Type B pancreatic cell (in vitro differentiated cells): ENCODE measurements around the gene HIGD1C. TPM values are rescaled to one million over a fixed set of nuclear protein-coding genes. Genes with fewer than 3 reads are reported as not detected.

Experiments used
- DNase-seq: peaks from one replicate; pipeline ENCODE4 v3.0.0; 2021; ENCODE audit warnings: mixed read lengths; ENCODE audit not compliant: unreplicated experiment; ENCODE audit errors: extremely low spot score
- H3K27ac Mint-ChIP-seq: 2 replicates; pipeline ENCODE4 v1.8.0; 2021; ENCODE audit warnings: mild to moderate bottlenecking, mixed read lengths
- H3K27me3 Mint-ChIP-seq: 2 replicates; pipeline ENCODE4 v1.8.0; 2021; ENCODE audit warnings: mixed read lengths
- H3K36me3 Mint-ChIP-seq: 2 replicates; pipeline ENCODE4 v1.8.0; 2021; ENCODE audit warnings: mixed read lengths
- H3K4me1 Mint-ChIP-seq: one replicate; pipeline ENCODE4 v1.8.0; 2021; ENCODE audit warnings: mixed read lengths; ENCODE audit not compliant: unreplicated experiment
- H3K4me3 Mint-ChIP-seq: 2 replicates; pipeline ENCODE4 v1.8.0; 2021; ENCODE audit warnings: mild to moderate bottlenecking, mixed read lengths
- H3K9me3 Mint-ChIP-seq: 2 replicates; pipeline ENCODE4 v1.8.0; 2021; ENCODE audit warnings: mixed read lengths
- total RNA-seq: library from RNA; stranded (reverse); gene quantifications from 2 replicates; pipeline ENCODE4 v1.2.1, GENCODE V29; 2021; ENCODE audit warnings: low replicate concordance
- TF ChIP-seq, protein P1 (sequence below): fragments of 200-600 bp; sonication (generic); conservative IDR thresholded peaks from 2 replicates; pipeline ENCODE4 v1.5.0; 2021; ENCODE audit warnings: antibody characterized with exemption, mild to moderate bottlenecking

The HIGD1C gene
- total RNA-seq, 1 donor from 2014 or later: not detected

- Mint-ChIP-seq H3K36me3 (peaks cover 16% of the 10 kb centered on the region), H3K27ac (no peak overlapping the region), H3K4me1 (no peaks in the 10 kb centered on the region), H3K27me3 (no peaks in the 10 kb centered on the region), H3K9me3 (no peaks in the 10 kb centered on the region), H3K4me3 (no peak overlapping the region)
- TF ChIP-seq, protein P1, sequence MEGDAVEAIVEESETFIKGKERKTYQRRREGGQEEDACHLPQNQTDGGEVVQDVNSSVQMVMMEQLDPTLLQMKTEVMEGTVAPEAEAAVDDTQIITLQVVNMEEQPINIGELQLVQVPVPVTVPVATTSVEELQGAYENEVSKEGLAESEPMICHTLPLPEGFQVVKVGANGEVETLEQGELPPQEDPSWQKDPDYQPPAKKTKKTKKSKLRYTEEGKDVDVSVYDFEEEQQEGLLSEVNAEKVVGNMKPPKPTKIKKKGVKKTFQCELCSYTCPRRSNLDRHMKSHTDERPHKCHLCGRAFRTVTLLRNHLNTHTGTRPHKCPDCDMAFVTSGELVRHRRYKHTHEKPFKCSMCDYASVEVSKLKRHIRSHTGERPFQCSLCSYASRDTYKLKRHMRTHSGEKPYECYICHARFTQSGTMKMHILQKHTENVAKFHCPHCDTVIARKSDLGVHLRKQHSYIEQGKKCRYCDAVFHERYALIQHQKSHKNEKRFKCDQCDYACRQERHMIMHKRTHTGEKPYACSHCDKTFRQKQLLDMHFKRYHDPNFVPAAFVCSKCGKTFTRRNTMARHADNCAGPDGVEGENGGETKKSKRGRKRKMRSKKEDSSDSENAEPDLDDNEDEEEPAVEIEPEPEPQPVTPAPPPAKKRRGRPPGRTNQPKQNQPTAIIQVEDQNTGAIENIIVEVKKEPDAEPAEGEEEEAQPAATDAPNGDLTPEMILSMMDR: no peak
- no peak for DNase-seq
These were observed 28.2 kb downstream of the HIGD1C start for GRCh38 chr12:50980545-50980944.

DNA sequence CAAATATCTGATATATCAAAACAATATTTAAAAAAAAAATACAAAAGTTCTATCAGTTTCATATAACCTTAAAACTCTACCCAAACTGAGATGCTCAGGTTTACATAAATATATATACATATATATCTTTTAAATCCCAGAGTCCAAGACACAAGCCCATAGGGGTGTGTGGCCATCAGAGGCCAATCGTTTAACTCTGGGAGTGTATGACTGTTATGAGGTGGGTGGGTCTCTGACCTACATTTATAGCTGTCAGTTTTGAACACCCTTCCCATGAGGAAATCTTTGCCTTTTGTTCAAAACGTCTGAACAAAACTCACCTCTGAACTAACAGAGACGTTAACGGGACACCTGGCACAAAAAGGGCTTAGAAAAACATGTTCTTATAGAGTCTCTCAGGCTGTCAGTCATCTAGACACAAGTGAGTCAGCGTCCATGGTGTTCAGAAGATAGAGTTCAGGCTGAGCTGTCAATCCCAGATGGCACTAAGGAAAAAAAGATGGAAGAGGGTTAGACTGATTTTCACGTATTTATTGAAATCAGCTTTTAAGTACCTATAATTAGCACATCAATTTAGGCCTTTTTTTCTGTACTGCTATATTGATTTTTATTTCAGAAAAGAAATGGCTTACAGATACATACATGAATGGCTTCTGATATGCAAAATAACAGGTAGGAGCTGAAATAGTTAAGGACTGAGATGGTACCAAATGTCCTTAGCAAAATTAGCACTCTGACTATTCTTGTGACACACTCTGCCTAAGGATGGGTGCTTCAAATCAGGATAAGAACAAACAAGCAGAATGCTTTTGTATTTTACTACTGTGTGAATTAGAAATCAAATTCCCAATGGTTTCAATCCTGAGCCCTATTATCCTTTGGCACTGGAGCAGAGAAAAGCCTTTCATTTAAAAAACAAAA is 29.2 kb downstream of the HIGD1C start:
- H3K27ac Mint-ChIP-seq: no peak overlapping the region

DNA sequence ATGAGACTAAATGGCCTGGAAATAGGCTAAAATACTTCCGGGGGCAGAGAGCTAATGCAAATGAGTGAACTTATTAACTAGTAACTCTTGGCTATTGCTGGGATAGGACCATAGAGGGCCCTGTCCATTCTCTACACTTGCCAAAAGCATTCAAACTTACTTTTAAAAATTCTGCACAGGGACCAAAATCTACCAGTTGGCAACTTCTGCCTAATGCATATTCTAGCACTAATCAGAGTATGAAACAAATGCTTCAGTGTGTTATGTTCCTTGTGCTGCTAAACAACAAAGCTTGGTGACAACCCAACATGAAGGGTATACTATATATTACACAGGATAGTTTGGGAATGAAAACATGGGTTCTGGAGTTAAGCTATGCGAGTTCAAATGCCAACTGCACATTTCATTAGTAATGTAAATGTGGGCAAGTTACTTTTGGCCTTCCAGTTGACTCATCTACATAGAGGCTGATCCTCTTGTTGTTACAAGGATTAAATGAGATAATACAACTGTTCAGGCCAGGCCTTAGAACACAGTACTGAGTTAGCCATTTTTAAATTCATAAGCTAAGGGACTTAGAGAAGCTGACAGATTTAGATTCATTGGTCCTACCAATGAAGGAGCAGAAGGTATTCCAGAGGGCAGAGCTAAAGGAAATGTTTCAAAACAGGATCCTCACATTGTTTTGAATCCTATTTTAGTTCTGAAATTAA is 32.4 kb downstream of the HIGD1C start:
- H3K36me3 Mint-ChIP-seq: peaks cover 5% of the 10 kb centered on the region
- TF ChIP-seq, protein P1: no peak
- H3K27me3 Mint-ChIP-seq: no peaks in the 10 kb centered on the region
- DNase-seq: no peak
- peaks cover 8% of the 10 kb centered on the region for H3K4me1 Mint-ChIP-seq
- no peak overlapping the region for H3K4me3 Mint-ChIP-seq
- no peak overlapping the region for H3K27ac Mint-ChIP-seq
- H3K9me3 Mint-ChIP-seq: no peaks in the 10 kb centered on the region

More for the DNA sequence above, 29.2 kb downstream of the HIGD1C start:
- Mint-ChIP-seq H3K9me3 (no peaks in the 10 kb centered on the region), H3K4me3 (no peak overlapping the region), H3K36me3 (peaks cover 13% of the 10 kb centered on the region), H3K4me1 (no peaks in the 10 kb centered on the region), H3K27me3 (no peaks in the 10 kb centered on the region)
- TF ChIP-seq, protein P1: no peak
- no peak for DNase-seq

DNA sequence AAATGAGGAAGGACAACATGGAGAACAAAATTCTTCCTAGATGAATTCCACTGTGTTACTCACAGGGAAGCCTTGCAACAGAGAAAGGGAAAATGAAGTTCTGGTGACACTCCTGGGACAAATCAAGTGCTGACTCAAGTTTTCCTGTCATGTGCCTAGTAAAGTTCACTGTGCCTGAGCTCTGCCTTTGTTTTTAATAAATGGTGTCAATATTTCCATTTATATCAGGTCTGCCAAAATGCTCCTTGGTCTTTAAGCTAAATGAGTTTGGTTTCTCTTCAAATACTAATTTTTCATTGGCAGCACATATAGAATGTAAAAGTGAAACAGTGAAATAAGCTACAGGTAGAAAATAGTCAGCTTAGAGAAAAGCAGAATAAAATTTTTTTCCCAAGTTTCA is 33.0 kb downstream of the HIGD1C start:
- TF ChIP-seq, protein P1: no peak
- Mint-ChIP-seq H3K27me3 (no peaks in the 10 kb centered on the region), H3K4me1 (peaks cover 8% of the 10 kb centered on the region), H3K4me3 (no peak overlapping the region), H3K9me3 (no peaks in the 10 kb centered on the region), H3K36me3 (peaks cover 7% of the 10 kb centered on the region), H3K27ac (no peak overlapping the region)
- no peak for DNase-seq

GRCh38 chr12:50986966-50987737 is 34.8 kb downstream of the HIGD1C start:
- Mint-ChIP-seq H3K27ac (no peak overlapping the region), H3K27me3 (no peaks in the 10 kb centered on the region), H3K36me3 (peaks cover 8% of the 10 kb centered on the region), H3K4me3 (no peak overlapping the region), H3K4me1 (peaks cover 8% of the 10 kb centered on the region), H3K9me3 (no peaks in the 10 kb centered on the region)
- DNase-seq: no peak
- TF ChIP-seq, protein P1: peak; percentile 61
